GM04503 (cell line): ENCODE data around the gene MGMT.

Source experiments
- DNase-seq: peaks from one replicate; pipeline ENCODE4 v3.0.0-alpha.2; 2012; ENCODE audit warnings: low read depth

MGMT gene

GRCh38 chr10:129495256-129495655, 28.2 kb downstream of the MGMT start:
- DNase-seq: no peak

- no peak for DNase-seq
Observed at GRCh38 chr10:129495698-129496097, 28.7 kb downstream of the MGMT start.

GRCh38 chr10:129497013-129497412, 30.0 kb downstream of the MGMT start:
- no peak for DNase-seq

DNA sequence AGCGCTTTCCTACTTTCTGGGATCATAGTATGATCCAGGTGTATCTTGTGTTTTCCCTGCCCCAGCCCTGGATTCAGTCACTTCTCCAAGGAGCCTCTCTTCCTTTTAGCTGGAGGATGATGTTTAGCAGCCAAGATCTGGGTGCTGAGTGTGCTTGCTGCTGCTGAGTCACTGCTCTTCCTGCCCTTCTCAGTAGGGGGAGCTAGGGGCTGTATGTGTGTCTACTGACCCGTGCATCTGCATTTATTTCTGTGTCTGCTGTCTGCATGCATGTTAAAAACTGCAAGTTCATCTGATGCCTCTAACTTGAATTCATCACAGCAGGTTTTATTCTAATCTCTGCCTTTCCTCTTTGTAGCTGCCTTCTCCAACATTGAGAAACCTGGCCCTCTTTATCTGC, 31.6 kb downstream of the MGMT start:
- no peak for DNase-seq

GRCh38 chr10:129500617-129501339, 33.7 kb downstream of the MGMT start:
- DNase-seq: no peak

DNA sequence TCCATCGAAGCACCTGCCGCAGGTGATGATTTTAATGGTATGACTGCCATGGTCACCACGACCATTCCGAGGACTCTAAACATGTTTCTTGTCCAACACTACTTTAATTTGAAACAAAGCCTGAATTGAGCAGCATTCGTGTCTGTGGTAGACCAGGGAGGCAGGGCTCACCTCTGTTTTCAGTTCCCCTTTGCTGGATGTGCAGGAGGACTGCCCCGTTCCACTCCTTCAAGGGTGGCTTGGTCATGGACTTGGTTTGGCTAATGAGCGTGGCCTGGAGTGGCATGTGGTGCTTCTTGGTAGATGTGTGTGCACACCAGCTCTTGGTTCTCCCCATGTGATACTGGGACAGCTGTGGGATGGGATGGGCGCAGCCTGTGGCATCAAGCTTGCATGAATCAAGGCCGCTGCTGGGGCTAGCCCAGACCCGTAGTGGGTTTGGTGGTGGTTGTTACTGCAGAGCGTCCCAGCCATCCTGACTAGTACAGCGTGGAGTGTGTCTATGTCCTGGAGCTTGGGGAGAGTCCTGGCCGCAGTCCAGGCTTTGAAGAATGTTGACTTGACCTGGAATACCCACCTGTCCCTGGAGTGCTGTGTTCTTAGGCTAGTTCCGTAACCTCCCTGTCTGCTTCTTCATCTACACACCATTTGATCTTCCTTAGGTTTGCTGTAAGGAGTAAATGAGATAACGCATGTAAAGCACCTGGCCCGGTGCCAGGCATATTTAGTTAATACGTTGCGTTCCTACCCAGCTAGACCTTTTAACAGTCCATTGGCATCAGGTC, 34.8 kb downstream of the MGMT start:
- no peak for DNase-seq

DNA sequence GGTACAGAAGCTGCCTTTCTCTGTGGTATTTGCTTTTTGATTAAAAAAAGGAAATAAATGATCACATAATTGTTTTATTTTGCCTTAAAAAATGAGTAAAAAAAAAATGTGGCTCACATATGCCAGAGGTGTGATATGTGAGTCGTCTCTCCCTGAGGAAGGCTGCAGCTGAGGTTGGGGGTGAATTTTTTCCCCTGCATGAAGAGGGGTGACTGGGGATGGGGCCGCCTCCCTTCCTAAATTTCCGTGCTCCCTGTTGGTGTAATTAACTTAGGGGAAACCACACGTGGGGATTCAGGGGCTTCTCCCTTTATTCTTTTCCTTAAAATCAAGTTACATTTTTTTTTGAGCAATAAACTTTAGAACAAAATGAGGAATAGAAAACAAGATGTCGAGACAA, 35.4 kb downstream of the MGMT start:
- no peak for DNase-seq

- DNase-seq: no peak
Observed at GRCh38 chr10:129505500-129506075, 38.5 kb downstream of the MGMT start.

DNA sequence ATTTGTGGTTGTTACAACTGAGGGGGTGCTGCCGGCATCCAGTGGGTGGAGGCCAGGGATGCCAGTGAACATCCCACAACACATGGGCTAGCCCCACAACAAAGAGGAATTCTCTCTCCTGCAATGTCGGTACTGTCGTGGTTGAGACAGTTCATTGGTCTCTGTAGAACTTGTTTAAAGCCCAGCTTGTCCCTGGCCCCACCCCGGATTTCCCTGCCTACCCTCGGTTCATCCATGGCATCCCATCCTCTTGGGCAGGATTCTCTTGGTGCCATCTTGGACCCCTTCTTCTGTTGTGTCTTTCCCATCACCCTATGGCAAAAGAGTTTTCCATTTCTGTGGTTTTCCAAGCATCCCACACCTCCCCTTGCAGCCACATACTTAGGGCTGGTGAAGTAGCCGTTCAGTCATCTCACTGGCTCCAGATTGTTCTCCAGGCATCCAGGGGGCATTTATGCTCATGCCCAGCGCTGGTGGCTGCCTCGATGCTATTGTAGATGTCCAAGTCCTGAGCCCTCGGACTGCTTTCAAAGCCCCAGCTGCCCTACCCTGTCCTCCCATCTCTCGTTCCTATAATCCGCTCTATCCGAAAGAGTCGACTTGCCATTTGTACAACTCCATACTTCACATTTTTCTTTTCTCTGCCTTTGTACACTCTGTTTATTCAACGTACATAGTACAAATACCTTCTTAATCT, 39.2 kb downstream of the MGMT start:
- DNase-seq: no peak

- DNase-seq: no peak
Observed at GRCh38 chr10:129507216-129507889, 40.3 kb downstream of the MGMT start.

DNA sequence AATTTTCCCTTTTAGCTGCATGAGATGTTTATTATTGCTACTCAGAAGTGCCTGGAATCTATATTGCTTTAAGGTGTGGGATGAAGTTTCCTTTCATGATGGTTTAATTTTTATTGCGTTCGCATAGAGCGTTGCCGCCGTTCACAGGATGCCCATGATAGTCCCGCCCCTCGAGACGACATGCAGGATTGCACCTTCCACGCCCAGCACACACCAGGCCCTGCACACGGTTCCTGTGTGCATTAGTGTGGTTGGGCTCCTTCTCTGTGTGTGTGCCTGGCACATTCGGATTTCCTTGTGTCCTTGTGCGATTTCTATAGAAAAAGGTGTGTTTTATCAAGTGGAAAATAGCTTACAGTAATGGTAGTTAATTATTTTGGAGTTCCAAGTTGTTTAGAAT, 42.1 kb downstream of the MGMT start:
- DNase-seq: no peak

GRCh38 chr10:129509835-129510234, 42.8 kb downstream of the MGMT start:
- DNase-seq: no peak

DNA sequence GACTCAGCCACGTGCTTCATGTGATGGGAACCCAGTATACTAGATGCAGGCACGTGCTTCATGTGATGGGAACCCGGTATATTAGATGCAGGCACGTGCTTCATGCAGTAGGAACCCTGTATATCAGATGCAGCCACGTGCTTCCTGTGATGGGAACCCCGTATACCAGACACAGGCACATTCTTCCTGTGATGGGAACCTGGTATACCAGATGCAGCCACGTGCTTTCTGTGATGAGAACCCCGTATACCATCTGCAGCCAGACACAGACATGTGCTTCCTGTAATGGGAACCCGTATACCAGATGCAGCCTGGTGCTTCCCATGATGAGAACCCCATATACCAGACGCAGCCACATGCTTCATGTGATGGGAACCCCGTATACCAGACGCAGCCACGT, 44.0 kb downstream of the MGMT start:
- no peak for DNase-seq

DNA sequence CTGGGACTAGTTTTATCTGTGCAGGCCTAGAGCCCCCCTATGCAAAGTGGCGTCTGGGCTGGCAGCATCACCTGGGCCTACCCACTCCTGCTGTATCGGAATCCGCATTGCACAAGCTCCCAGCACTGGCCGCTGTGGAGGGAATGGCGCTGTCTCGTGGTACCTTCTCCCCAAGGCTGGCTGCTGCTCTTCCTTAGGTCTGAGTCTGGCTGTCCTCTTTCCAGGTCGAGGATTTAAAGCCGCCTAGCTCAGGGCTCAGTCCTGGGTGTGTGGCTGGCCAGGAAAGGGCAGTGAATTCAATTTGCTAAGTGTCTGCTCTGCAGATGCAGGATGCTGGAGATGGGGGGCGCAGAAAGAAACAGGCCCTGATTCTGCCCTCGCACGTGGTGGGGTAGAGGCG, 44.7 kb downstream of the MGMT start:
- DNase-seq: no peak

GRCh38 chr10:129513312-129513711, 46.3 kb downstream of the MGMT start:
- DNase-seq: no peak

- DNase-seq: no peak
Observed at GRCh38 chr10:129514568-129515451, 47.8 kb downstream of the MGMT start.

DNA sequence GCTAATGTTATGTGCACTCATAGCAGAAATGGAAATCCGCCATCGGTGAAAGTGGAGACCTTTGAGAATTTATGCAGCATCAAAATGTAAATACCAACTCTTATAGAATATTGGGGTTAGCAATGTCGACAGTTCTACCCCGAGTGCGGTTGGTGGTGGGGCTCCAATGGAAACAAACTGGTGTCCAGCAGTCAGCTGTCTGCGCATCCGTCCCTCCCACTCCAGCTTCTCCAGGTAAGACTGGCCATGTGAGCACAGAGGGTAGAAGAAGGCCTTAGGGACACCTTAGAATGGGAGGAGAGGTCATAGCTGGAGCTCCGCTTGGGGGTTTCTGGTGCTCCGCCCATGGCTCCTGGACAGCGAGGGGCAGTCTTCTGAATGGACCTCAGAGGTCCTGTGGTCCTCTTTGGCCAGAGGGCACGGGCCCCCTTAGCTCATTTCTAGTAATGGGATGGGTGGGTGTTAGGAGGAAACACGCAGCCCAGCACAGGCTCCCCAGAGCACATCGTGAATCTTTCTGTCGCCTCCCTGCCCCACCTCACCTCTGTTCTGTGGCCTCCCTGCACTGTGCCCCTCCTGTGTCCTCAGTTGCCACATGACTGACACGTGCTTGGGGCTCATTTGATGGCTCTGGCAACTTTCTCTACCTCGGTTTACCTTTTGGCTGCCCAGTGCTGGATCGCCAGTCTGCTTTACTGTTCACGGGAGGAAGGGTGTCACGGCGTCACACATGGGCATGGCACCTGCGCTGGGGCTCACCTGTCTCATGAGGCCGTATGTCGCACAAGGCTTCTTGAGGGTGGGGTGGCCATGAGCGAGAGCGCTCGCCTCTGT, 50.0 kb downstream of the MGMT start:
- no peak for DNase-seq

DNA sequence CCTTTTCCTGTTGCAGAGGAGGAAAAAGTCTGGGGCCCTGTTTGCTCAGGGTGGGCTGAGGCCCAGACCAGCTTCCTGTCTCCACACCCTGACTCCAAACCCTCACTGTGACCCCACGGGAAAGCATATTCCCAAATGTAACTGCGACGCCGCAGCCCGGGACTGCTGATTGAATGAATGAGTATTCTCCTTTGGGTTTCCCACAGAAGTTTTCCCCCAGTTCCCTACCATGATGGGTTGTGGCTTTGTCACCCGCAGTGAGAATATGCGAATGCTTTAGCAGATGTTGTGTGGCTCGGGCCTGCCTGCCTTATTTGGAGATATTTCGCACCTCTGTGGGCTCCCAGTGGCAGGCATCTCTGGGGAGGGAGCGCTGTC, 50.6 kb downstream of the MGMT start:
- no peak for DNase-seq

DNA sequence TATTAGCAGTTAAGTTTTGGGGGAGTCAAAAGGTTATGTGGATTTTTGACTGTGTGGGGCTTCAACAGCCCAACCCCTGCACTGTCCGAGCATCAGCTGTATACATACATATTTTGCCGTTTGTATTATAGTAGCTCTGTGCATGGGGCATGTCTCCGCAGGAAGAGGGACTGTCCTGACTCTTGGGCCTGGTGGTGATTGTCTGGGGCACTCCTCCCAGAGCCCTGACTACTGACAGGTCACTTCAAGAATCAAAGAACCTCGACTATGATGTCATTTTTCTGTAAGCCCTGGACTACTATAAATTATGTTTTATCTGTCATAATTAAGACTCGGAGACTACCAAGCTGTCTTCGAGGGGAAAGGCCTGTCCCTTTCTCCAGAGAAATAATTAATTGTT, 51.8 kb downstream of the MGMT start:
- no peak for DNase-seq

GRCh38 chr10:129520440-129521080, 53.5 kb downstream of the MGMT start:
- DNase-seq: no peak
